Nephron (organoid): ENCODE measurements around the gene CUX1.

Experiments used
- H3K27ac Mint-ChIP-seq, 3 experiments: 2 replicates each; pipeline ENCODE4 v1.8.0; 2020; ENCODE audit warnings: mixed read lengths in 3 of 3, mild to moderate bottlenecking in 2 of 3, moderate library complexity in 1 of 3
- H3K27me3 Mint-ChIP-seq: 2 replicates; pipeline ENCODE4 v1.8.0; 2021; ENCODE audit warnings: low read depth, mild to moderate bottlenecking, moderate library complexity, mixed read lengths
- H3K36me3 Mint-ChIP-seq: 2 replicates; pipeline ENCODE4 v1.8.0; 2020; ENCODE audit warnings: low read depth, mixed read lengths
- H3K4me1 Mint-ChIP-seq: 2 replicates; pipeline ENCODE4 v1.8.0; 2020; ENCODE audit warnings: mixed read lengths
- H3K4me3 Mint-ChIP-seq, 3 experiments: 2 replicates each; pipeline ENCODE4 v1.8.0; 2020; ENCODE audit warnings: mild to moderate bottlenecking in 3 of 3, mixed read lengths in 3 of 3, moderate library complexity in 2 of 3
- H3K9me3 Mint-ChIP-seq: 2 replicates; pipeline ENCODE4 v1.8.0; 2020; ENCODE audit warnings: mixed read lengths
- CTCF ChIP-seq, 3 experiments: fragments of 200-600 bp; sonication (generic); IDR thresholded peaks; one replicate each; pipeline ENCODE4 v1.5.0; 2021; ENCODE audit warnings: antibody characterized with exemption in 3 of 3; ENCODE audit not compliant: unreplicated experiment in 3 of 3

The CUX1 gene

GRCh38 chr7:101973130-101973529 is 155.7 kb downstream of the CUX1 start:
- Mint-ChIP-seq H3K27ac (no peak overlapping the region), H3K9me3 (no peaks in the 10 kb centered on the region), H3K27me3 (no peaks in the 10 kb centered on the region), H3K36me3 (peaks cover 17% of the 10 kb centered on the region), H3K4me1 (peaks cover 13% of the 10 kb centered on the region), H3K4me3 (no peak overlapping the region)
- no peak for TF ChIP-seq CTCF (IDR thresholded peaks at IDR 0.05; ENCODE audit: unreplicated experiment in 3 of 3)

GRCh38 chr7:101974393-101974792 is 157.0 kb downstream of the CUX1 start:
- Mint-ChIP-seq H3K27ac (no peak overlapping the region), H3K4me3 (no peak overlapping the region), H3K27me3 (no peaks in the 10 kb centered on the region), H3K36me3 (peaks cover 27% of the 10 kb centered on the region), H3K4me1 (peaks cover 13% of the 10 kb centered on the region), H3K9me3 (no peaks in the 10 kb centered on the region)
- no peak for TF ChIP-seq CTCF (IDR thresholded peaks at IDR 0.05; ENCODE audit: unreplicated experiment in 3 of 3)

GRCh38 chr7:101975046-101975445 is 157.6 kb downstream of the CUX1 start:
- no peak for TF ChIP-seq CTCF (IDR thresholded peaks at IDR 0.05; ENCODE audit: unreplicated experiment in 3 of 3)
- H3K36me3 Mint-ChIP-seq, result peaks cover 27% of the 10 kb centered on the region
- H3K27me3 Mint-ChIP-seq, result no peaks in the 10 kb centered on the region
- peaks cover 13% of the 10 kb centered on the region for H3K4me1 Mint-ChIP-seq
- no peaks in the 10 kb centered on the region for H3K9me3 Mint-ChIP-seq
- no peak overlapping the region for H3K4me3 Mint-ChIP-seq
- no peak overlapping the region for H3K27ac Mint-ChIP-seq

GRCh38 chr7:101976411-101976810 is 159.0 kb downstream of the CUX1 start:
- Mint-ChIP-seq H3K27me3 (no peaks in the 10 kb centered on the region), H3K36me3 (peaks cover 29% of the 10 kb centered on the region), H3K4me3 (no peak overlapping the region), H3K4me1 (peaks cover 13% of the 10 kb centered on the region), H3K9me3 (no peaks in the 10 kb centered on the region), H3K27ac (no peak overlapping the region)
- no peak for TF ChIP-seq CTCF (IDR thresholded peaks at IDR 0.05; ENCODE audit: unreplicated experiment in 3 of 3)

GRCh38 chr7:101977249-101977648 is 159.8 kb downstream of the CUX1 start:
- Mint-ChIP-seq H3K36me3 (peaks cover 29% of the 10 kb centered on the region), H3K4me3 (no peak overlapping the region), H3K4me1 (peaks cover 13% of the 10 kb centered on the region), H3K9me3 (no peaks in the 10 kb centered on the region), H3K27me3 (no peaks in the 10 kb centered on the region), H3K27ac (no peak overlapping the region)
- TF ChIP-seq CTCF (IDR thresholded peaks at IDR 0.05; ENCODE audit: unreplicated experiment in 3 of 3), result no peak

- Mint-ChIP-seq H3K36me3 (peaks cover 25% of the 10 kb centered on the region), H3K4me1 (peaks cover 18% of the 10 kb centered on the region), H3K27me3 (no peaks in the 10 kb centered on the region), H3K9me3 (no peaks in the 10 kb centered on the region), H3K27ac (no peak overlapping the region), H3K4me3 (no peak overlapping the region)
- no peak for TF ChIP-seq CTCF (IDR thresholded peaks at IDR 0.05; ENCODE audit: unreplicated experiment in 3 of 3)
Observed at GRCh38 chr7:101978683-101979082, 161.3 kb downstream of the CUX1 start.
